ENCODE measurements around the gene MYZAP.

Gene MYZAP, protein sequence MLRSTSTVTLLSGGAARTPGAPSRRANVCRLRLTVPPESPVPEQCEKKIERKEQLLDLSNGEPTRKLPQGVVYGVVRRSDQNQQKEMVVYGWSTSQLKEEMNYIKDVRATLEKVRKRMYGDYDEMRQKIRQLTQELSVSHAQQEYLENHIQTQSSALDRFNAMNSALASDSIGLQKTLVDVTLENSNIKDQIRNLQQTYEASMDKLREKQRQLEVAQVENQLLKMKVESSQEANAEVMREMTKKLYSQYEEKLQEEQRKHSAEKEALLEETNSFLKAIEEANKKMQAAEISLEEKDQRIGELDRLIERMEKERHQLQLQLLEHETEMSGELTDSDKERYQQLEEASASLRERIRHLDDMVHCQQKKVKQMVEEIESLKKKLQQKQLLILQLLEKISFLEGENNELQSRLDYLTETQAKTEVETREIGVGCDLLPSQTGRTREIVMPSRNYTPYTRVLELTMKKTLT

GRCh38 chr15:57591822-57592367, at the start of gene MYZAP:
Gene MYZAP (plus strand): TSS chr15:57591904. CDS start chr15:57592035, 131 bp downstream.
- DNase-seq: no peak

DNA sequence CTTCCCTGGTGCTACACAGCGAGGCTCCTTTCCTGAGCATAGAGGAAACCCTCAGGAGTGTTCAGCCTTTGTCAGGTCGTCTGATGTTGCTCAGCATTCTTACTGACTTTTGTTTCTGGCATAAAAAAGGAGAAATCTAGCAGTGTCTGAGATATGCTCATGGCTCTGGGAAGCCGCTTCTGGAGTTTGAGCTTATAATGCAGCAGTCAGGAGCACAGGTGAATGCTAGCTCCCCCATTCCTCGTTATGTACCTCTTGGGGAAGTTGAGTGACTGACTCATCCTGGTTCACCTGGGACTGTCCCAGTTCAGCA, 49.2 kb upstream of the MYZAP start:
- DNase-seq: no peak

GRCh38 chr15:57544848-57545480, 46.7 kb upstream of the MYZAP start:
- DNase-seq: no peak

GRCh38 chr15:57545995-57546394, 45.7 kb upstream of the MYZAP start:
- DNase-seq: no peak

DNA sequence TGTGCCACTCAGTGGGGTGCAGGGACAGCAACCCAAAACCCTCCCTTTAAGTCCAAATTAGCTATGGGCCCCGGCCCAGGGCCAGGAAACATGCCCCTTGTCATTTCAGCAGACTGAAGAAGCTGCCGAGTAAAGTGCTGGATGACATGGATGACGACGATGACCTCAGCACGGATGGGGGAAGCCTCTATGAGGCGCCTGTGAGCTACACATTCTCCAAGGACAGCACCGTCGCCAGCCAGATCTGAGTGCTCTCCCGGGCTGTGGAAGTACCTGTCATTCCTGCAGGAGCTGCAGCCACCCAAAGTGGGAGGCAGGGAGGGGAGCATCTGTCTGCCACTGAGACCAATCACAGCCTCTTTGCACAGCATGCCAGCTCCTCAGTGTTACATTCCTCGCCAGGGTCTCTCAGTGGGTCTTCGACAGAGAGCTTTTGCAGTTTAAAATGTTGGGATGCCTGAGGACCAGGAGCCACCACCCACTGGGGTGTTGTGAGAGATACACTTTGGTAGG, 44.4 kb upstream of the MYZAP start:
- no peak for DNase-seq

DNA sequence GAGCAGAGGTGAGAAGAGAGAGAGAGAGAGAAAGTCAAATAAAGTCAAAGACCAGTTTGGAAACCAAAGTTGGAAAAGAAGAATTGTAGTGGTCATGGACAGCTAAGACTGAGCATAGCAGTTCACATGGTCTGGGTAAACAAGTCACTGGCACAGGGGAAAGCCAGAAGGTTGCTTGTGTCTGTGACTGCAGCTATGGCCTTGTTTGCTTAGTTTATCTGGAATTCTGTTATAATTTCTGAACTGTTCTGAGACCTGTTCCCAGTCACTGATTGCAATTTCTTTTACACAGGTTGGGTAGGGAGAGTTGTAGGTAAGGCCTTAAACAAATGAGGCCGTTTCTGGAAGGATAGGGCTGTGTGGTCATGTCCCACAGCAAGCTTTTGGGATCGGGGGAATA, 43.4 kb upstream of the MYZAP start:
- DNase-seq: no peak

DNA sequence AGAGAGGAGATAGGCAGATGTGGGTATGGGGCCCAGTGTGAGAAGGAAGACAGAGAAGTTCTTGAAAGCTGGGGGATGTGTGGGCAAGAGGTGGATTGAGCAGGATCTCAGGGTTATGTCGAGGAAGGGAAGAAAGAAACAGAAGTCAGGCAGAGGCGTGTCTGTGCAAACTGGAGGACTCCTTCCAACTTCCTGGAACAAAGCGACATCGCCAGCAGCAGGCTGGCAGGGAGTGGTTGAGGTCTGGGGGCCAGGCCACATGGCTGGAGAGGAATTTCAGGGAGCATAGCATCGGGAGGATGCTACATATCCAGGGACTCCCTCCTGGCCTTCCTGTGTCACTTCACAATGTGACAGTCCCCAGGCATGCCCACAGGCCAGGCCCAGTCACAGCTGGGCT, 42.9 kb upstream of the MYZAP start:
- no peak for DNase-seq

GRCh38 chr15:57549935-57550334, 41.8 kb upstream of the MYZAP start:
- DNase-seq: no peak

DNA sequence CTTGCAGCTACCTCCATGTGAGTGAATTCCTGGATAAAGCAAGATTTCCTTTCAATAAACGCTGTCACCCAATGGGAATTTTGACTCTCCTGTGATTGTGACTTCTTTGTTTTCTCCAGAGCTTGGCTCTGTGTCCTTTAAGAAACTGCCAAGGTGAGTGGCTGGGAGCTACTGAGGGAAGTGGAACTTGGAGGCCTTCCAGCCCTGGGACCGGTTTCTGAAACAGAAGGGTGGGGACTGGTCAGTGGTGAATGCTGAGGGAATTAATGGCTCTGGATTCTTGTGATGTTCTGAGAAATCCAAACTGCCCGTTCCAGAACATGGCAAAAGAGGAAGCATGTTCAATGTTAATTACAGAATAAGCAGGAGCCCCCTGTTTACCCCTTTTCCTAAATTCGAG, 41.1 kb upstream of the MYZAP start:
- no peak for DNase-seq

DNA sequence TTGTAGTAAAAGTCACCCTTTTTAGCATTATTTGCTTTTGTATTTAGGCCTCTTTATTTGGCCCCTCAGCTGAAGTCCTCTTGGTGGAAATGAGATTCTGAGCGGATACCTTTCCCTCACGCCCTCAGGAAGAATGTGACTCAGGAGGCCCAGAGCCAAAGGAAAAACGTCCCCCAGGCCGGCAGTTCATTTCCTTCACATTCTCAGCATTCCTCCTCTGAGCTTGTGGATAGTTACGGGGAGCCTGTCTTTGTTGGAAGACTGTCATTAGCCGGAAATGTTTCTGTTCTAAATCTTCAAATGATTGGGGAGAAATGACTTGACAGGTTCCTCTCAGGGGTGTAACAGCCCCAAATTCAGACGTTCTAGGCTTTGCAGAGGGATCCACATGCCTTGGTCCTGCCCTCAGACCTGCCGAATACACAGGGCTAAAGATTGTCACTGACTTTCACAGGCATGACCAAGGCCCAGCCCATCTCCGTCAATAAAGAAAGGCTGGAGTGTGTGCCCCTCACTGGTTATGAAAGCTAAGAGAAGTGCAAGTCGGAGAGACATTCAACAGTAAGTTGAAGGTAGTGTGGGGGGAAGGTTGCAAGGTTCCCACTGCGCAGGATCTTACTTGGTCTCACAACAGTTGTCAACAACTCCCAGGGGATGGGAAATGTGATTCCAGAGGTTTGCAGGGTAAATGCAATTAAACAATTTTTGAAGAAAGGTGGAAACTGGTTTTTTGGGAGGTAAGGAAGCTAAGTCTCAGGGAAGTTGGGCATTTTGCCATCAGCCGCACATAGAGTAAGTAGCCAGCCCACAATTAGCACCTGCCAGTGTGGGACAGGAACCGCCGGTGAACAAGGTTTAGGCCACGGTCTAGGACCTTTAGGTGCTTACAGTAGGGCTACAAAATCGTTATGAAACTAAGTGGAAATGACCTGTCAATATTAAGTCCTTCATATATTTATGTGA, 39.7 kb upstream of the MYZAP start:
- no peak for DNase-seq

DNA sequence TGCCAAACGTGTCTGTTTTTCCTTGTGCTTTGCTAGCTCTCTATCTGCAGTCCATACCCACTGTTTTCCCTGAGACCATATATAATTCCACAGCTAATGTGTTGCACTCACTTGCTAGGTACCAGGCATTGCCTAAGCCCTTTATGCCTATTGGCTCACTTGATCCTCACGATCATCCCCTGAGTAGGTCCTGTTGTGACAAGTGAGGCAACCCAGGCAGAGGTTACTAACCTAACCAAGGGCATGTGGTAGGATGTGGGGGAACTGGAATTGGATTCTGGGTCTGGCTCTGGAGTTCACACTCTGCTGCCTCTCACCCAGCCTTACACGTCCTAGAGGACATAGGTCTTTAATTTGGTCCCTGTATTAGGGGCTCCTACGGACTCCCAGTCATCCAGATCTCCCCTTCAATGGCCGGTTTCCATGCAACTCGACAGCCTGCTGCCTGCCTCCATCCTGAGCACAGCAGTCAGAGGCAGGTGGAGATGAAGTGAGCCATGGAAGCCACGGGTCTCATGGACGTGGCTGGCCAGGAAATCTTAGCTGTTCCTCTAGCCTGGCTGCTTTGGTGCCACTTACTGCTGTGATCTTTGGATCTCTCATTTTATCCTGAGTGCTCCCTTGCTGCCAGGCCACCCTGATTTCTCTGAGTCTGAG, 38.9 kb upstream of the MYZAP start:
- no peak for DNase-seq

GRCh38 chr15:57553526-57553925, 38.2 kb upstream of the MYZAP start:
- no peak for DNase-seq

- no peak for DNase-seq
Measured at GRCh38 chr15:57554063-57554811, 37.5 kb upstream of the MYZAP start.

DNA sequence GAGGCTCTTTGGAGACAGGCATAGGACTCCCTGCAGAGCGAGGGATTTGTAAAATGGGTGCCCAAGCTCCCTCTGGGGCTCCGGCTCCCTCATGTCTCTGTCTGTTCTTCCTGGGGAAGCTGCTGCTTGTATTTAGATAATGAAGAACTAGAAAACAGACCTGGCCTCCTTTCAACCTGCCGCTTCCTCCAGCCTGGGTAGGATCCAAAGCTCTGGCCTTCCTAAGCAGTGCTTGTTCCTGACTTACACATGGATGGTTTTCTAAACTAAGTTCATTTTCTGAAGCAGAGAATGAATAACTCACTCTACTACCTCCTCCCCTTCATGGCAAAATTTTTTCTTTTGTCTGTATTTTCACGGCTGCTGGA, 36.9 kb upstream of the MYZAP start:
- DNase-seq: no peak

DNA sequence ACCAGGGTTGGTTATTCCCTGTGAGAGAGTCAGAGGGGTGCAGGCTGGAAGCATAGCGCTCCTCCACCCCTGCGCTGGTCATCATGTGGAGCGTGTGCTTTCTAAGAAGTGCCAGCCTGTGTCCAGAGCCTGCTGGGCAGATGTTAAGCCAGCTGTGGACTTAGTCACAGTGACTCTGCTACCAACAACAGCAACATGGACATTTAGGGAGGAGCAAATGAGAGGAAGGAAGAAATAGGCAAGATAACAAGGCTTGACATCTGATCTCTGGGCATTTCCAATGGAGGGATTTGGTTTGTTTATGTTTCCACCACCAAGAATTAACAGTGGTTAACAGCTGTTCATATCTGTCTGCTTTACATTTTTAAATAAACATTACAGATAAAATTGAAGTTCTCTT, 36.4 kb upstream of the MYZAP start:
- no peak for DNase-seq

- DNase-seq: no peak
Measured at GRCh38 chr15:57556040-57556439, 35.7 kb upstream of the MYZAP start.

- no peak for DNase-seq
Measured at GRCh38 chr15:57557267-57557666, 34.4 kb upstream of the MYZAP start.

DNA sequence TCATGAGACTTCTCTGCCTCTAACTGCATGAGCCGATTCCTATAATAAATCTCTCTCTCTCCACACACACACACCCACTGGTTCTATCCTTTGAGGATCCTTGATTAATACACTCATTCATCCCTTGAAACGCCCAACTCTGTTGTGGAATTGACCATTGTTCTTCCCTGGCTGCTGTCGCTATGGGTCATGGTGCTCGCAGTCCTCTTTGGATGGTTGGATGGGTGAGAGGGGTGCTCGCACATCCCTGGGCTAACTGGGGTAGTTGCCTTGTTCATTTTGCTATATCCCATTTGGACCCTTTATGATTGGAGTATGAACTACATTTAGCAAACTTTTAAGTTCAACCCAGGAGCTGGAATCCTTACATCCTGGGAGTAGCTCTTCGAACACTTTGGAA, 33.9 kb upstream of the MYZAP start:
- DNase-seq: no peak

DNA sequence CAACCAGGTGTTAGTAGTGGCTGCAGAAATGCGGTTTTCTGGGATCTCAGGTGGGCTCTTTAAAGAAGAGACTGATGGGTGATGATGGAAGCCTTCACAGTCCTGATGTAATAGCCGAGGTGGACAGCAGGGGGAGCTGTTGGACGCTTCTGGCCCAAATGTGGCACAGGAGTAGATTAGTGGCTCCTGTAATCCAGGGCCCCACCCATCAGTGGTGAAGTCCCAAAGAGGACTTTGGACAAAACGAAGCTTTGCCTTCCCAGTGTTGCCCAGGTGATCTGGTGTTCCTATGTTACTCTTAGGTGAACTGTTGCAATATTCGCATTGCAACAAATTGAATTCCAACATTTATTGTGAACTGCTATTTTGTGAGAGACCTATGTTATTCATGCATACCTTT, 31.8 kb upstream of the MYZAP start:
- no peak for DNase-seq

DNA sequence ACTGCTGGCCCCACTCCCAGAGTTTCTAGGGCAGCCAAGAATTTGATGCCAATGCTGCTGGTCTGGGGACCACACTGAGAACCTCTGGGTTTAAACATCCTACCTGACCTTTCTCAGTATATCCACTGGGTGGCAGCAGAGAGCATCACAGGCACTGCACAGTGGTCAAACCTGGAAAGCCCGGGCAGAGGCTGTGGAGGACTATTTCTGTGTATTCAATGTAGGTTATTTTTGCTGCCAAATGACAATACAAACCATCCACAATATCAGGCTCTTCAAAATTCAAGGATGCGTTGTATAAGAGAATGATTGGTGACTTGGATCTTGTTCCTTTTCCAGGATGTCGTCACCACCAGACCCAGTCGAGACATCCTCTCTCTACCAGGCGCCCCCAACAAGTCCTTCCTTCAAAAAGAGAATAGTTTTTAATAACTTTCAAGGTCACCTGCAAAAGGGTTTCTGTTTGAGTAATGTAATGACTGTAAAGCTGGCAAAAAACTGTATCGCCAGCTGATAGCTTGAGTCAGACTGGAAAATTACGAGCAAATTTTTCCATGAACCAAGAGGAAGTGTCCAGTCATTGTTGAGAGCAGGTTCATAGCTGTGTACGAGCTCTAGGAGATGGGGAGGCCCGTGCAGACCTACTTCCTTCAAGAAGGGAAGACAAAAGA, 30.5 kb upstream of the MYZAP start:
- no peak for DNase-seq

DNA sequence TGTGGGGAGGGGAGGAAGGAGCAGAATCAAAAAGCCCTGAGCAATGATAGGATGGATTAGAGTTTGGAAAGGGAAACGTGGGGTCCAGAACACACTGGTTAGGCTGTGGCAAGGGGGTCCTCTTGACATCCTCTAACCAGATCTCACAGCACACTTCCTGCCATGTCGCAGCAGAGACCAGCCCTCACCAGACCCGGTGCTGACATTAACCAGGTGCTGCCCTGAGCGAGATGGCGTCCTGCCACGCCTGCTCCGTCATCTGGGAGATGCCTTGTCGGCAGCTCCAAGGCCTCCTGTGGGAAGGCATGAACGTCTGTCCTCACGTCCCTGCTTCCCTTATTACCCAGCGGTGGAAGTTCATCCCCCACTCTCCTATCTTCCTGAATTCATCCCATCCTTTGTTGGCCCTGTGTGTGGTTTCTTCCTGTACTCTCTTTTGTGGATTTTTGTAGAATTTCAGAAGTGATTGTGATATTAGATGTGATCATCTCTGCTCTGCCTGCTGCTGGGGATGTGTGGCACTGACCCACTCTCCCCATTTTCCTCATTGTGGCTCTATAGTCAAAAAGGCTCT, 29.4 kb upstream of the MYZAP start:
- DNase-seq: no peak

Data from cortex of kidney (tissue), 1 donor.